EL (cell line): ENCODE results near the gene SRA1.

Source experiments
- DNase-seq: peaks from one replicate; pipeline ENCODE4 v3.0.0-alpha.2; 2016

The SRA1 gene

DNA sequence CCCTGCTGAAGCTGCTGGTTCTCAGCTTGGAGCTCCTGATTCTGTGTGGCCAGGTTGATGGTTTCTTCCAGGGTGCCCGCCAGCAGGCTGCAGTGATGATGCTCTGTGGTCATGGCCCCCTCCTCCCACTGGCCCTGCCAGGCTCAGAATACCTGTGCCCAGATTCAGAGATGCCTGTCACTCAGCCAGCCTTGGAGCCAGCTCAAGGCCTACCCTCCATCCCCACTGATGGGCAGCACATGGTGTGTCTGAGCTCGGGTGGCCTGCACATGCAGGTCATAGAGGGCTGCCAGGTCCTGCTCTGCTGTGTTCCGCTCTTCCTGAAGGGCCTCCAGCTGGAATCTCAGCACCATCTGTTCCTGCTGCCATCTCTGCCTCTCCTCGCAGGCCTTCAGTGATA is 12.8 kb upstream of the SRA1 start:
- DNase-seq = no peak

- DNase-seq = no peak
Measured at GRCh38 chr5:140569197-140569596, 11.9 kb upstream of the SRA1 start.

DNA sequence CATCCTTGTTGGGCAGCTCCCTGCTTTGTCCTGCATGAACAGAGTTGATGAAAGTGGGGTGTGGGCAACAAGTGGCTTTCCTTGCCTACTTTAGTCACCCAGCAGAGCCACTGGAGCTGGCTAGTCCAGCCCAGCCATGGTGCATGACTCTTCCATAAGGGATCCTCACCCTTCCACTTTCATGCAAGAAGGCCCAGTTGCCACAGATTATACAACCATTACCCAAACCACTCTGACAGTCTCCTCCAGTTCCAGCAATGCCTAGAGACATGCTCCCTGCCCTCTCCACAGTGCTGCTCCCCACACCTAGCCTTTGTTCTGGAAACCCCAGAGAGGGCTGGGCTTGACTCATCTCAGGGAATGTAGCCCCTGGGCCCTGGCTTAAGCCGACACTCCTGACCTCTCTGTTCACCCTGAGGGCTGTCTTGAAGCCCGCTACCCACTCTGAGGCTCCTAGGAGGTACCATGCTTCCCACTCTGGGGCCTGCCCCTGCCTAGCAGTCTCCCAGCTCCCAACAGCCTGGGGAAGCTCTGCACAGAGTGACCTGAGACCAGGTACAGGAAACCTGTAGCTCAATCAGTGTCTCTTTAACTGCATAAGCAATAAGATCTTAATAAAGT is 11.3 kb upstream of the SRA1 start:
- no peak for DNase-seq

GRCh38 chr5:140567871-140568270 is 10.6 kb upstream of the SRA1 start:
- DNase-seq = no peak

GRCh38 chr5:140567136-140567818 is 10.0 kb upstream of the SRA1 start:
- no peak for DNase-seq

GRCh38 chr5:140566665-140567064 is 9.4 kb upstream of the SRA1 start:
- no peak for DNase-seq

DNA sequence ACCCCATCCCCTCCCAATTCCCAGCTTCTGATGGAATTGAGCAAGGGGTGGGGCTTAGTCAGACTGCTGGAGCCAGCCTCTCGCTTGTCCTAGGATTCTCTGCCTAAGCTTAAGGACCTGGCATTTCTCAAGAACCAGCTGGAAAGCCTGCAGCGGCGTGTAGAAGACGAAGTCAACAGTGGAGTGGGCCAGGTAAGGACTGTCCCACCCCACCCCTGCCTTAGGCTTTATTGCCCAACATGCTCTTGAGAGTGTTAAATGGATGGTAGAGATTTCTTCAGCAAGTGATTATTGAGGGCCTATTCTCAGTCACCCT is 8.5 kb upstream of the SRA1 start:
- DNase-seq = no peak

DNA sequence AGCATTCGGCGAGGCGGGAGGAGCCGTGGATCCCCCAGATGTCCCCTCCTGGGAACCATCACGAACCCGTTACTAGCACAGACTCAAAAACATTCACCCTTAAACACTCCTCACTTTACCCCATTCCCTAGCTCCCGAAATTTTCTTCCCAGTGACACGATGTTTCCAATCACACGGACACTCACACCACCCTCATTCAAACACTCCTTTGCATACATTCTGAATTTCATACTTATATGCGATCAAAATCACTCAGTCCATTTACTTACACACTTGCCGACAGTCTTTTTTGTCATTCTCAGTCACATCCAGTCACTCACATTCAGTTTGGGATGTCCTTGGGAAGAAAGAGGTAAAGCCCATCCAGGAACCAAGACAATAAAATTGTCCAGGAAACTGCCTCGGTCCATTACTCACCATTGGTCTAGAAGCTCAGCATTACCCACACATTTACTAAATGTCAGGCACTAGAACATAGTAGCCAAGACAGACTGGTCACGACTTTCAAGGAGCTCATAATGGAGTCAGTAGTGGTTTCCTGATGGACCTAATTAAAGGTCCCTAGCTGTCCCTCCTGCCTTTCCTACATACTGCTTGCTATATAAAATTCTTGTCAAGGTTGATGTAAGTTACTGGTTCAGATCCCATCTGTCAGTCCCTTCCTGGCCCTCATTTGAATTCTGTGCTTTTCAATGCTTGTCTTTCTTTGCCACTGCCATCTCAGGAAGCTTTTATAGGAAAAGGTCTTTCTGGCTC is 7.9 kb upstream of the SRA1 start:
- no peak for DNase-seq

DNA sequence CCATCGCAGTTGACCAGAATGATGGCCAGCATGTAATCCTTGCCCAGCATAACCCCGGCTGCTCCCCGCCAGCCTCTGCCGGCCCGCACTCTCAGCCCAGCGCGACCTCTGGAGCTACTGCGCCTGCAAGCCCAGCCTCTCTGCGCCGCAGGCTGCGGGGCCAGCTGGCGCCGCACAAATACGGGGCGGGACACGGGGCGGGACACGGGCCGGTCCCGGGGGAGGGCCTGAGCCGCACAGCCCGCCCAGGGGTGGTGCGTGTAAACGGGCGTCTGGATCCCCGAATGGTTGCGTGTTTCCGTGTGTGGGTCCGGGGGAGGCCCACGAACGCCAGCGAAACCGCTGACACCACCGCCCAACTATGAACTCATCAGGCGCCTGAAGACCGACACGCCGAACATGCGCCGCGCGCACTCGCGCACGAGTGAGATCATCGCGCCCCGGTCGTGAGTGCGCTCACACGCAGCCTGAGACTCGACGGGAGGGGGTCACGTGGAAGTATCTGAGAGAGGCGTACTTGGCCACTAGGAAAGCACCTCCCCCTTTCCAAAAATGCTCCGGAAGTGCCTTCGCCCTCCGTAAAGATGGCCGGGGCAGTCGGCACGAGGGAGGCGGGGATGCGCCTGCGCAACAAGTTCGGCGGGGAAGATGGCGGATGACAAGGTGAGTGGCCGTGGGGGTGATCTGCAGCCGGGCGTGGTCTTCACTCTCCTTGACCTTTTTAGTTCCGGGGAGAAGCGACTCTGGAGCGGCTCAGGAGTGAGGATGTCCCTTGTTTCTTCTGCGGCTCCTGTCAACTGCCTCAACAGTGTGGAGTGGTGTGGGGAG is 7.1 kb upstream of the SRA1 start, which contains the start of the genes APBB3 and SLC35A4:
Gene APBB3, minus strand, starts transcription at position 403 of the 828 bp plus-strand sequence. Its CDS starts 353 bp downstream, at position 50.
Gene SLC35A4, plus strand, starts transcription at position 633 of the 828 bp plus-strand sequence. CDS start 2,342 bp downstream, outside the sequence.
- peak; percentile 99 for DNase-seq

DNA sequence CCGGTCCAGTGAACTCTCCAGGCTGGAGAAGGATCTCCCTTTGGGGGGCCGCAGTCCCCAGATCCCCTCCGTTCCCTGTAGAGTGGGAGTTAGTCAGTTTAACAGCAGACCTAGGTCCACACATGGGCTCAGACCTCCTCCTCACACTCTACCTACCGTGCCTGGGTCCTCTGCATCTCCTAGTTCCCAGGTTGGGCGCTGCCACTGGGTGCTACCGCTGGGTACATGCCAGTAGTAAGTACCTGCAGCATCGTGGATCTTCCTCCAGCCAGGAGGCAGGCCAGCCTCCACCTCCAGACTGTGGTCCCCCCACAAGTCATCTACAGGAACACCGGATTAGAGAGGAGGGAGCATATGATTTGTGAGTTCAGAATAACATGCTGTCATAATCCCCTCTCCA is 6.3 kb upstream of the SRA1 start:
- no peak for DNase-seq

GRCh38 chr5:140561753-140562523 is 4.7 kb upstream of the SRA1 start:
- no peak for DNase-seq

DNA sequence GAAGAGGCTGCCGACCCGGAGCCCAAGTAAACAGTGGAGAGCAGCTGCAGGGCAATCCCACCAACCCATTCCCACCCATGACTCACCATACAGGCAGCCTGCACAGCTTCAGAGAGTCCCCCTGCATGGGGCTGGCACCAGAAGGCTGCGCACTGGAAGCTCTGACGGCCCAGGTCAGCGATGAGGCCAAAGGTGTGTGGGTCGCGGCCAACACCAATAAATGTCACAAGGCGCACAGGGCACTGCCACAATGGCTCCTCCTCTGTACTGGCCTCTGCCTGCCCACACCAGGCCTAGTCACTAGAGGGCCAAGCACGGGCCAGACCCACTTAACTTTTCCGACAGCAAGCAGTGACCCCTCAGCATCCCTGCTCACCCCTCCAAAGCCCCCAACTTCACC is 3.0 kb upstream of the SRA1 start:
- no peak for DNase-seq

- DNase-seq = no peak
Measured at GRCh38 chr5:140558542-140558941, 1.3 kb upstream of the SRA1 start.

- DNase-seq = no peak
Measured at GRCh38 chr5:140557965-140558364, 692 bp upstream of the SRA1 start.

GRCh38 chr5:140556438-140556837 is 835 bp downstream of the SRA1 start:
- no peak for DNase-seq

DNA sequence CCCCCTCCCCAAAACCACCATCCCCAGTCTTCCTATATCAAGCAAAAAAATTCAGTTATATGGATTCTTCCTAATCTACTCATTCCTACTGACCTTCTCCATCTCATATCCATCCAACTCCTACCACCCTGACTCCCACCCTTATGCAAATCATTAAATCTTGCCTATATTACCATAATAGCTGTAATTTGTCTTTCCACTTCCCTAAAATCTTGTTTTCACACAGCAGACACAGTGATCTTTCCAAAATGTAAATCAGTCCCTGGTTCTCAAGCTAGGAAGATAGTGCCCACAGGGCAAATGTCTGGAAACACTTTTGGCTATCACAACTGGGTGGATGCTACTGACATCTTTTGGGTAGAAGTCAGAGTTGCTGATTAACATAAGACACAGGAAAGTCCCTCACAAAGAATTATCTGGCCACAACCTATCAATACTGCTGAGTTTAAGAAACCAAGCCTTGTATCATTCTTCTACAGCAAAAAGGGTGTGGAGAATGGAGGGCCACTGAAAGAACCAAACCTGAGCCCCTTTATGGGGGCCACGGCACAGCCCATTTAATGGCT is 1.4 kb downstream of the SRA1 start:
- DNase-seq = no peak

- peak; percentile 68 for DNase-seq
Measured at GRCh38 chr5:140554454-140554853, 2.8 kb downstream of the SRA1 start.

DNA sequence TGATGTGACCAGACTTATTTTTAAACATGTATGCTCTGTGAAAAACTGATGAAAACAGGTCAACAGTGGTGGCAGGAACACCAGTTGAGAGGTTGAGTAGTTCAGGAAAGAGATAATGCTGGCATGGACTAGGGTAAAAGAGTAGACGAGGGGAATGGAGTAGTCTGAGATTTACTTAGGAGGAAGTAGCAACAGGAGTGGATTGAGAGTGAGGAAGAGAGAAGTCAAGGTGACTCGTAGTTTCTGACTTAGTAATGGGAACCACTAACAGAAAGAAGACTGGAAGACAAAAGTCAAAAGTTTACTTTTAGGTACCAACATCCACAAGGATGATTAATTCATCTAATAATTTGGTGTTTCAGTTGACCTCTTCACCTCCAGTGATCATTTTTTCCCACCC is 3.6 kb downstream of the SRA1 start:
- DNase-seq = no peak

DNA sequence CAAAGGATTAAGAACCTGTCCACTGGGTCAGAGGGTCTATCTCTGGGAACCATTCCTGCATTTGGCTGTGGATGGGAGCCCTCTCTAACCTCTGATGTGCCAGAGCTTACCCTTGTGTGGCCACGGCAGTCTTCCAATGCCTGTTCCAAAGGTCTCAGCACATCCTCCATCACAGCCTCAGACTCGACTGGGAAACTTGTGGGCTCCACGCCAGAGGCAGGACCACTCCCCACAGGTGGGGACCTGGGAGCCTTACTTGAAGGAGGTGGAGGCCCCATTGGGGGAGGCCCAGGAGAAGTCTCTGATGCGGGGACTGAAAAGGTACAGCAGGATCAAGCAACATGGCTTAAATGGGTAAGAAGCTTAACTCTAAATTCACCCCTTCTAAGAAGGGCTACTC is 5.4 kb downstream of the SRA1 start:
- DNase-seq = no peak

- DNase-seq = no peak
Measured at GRCh38 chr5:140550147-140551079, 6.9 kb downstream of the SRA1 start.
